Measurements from ENCODE around the gene COL5A1.

COL5A1 gene

DNA sequence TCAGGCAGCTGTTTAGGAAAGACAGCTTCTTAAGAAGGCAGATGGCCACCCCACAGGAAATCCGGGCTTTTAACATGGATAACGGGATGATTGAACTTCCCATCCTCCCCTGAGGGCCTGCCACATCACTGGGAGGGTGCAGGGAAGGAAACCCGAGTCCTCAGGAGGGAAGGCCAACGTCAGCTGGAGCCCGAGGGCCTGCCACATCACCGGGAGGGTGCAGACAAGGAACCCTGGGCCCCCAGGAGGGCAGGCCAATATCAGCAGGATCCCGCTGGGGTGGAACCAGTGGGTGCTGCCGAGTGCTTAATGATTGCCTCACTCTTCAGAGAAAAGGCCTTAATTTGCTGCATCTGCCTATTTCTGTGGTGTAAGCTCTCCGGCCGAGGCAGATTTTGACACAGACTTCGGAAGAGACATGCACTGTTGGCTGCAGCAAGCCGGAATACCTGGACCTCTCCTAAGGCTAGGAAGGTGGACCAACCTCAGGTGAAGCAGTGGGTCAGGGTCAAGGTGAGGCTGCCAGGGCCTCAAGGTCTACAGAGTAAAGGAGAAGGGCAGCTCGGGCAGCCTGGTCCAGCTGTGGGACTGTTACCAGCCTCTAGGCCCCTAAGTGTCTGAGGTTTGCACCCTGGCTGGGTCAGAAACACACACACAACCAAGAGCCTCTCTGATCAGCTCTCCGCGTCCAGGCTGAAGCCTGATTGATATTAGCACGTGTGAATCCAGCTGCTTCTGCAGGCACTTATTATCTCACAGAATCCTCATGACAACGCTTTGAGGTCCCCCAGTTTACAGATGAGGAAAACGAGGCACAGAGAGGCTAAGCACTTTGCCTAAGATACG is 14.8 kb upstream of the COL5A1 start:
- no peak for DNase-seq

DNA sequence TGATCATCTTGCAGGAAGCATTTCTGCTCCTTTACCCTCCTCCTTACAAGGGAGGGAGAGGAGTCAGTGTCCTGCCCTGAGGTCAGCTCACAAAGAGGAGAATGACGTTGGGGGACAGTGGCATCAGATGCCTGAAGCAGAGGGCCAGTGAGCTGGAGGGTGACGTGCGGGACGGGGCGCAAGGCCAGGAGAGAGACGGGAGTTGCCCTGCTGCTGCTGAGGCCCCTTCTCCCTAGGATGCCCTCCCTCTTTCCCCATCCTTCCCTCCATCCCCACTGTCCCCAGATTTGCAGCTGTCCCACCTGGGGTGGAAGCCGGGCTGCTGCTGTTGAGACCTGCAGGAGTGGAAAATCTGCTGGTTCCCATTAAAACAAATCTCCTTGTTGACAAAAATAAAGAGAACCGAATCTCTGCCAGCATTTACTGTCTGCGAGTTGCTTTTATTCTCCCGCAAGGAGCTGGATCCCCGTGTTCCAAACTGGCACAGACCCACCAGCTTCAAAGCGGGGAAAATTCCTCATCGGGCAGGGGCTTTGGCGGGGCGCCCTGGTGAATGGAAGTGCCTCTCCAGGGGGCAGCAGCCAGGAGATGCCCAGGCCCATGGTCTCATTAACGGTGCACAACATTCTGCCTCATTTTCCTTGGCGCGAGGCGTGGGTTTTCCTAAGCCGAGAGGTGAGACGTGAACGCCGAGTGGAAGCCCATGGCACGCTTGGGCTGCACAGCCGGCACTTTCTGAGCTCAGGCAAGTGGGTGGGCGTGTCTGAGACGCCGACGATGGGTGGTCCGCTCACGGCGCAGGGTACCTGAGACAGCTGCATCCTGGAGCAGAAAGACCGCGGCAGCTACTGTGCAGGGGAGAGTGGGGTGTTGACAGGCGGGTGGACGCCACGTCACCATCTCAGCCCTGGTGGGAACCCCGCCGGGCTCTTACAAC is 13.9 kb upstream of the COL5A1 start:
- DNase-seq, result no peak

DNA sequence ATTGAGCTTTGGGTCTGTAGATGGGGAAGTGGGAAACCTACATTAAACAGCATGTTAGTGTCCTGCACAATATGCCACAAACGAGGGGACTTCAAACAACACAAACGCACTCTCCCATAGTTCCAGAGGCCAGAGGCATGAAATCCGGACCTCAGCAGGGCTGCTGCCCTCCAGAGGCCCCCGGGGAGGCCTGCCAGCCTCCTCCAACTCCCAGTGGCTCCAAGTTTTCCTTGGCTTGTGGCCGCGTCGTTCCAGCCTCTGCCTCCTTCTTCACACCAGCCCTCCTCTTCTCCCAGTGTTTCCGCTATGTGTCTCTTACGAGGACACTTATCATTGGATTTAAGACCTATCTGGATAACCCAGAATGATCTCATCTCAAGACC is 13.3 kb upstream of the COL5A1 start:
- DNase-seq, result no peak

- DNase-seq, result no peak
These were observed 12.5 kb upstream of the COL5A1 start for GRCh38 chr9:134629061-134629585.

DNA sequence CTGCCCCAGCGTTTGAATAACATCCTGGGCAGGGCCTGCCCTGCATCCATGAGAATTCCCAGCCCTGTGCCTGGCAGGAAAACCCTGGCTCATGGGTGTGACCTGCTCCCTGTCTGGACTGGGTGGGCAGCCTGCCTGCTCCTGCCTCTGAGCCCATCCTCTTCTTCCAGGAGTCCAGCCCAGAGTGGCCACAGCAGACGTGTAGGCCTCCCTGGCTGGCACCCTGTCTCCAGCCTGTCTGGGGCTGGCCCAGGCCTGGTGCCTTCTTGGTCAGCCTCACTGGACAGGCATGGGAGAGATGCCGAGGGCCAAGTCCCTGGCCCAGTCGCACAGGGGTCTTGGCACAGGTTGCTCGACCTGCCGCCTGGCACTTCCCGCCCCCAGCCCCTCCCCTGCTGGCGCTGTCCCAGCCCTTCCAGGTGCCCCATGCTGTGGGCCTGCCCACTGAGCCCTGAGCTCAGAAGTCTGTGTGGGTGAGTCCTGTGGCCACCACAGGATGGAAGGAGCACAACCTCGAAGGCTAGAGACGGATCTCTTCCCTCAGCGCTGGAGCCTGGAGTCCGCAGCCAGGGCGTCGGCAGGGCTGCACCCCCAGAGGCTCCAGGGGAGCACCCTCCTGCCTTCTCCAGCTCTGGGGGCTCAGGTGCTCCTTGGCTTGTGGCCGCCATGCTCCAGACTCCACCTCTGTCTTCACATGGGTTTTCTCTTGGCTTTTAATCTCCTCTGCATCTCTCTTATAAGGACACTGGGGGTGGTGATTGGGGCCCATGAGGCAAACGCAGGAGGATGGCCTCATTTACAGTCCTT is 11.8 kb upstream of the COL5A1 start:
- DNase-seq, result no peak

- DNase-seq, result no peak
These were observed 11.2 kb upstream of the COL5A1 start for GRCh38 chr9:134630393-134630790.

- no peak for DNase-seq
These were observed 10.7 kb upstream of the COL5A1 start for GRCh38 chr9:134630861-134631260.

GRCh38 chr9:134631881-134632280 is 9.7 kb upstream of the COL5A1 start:
- no peak for DNase-seq

DNA sequence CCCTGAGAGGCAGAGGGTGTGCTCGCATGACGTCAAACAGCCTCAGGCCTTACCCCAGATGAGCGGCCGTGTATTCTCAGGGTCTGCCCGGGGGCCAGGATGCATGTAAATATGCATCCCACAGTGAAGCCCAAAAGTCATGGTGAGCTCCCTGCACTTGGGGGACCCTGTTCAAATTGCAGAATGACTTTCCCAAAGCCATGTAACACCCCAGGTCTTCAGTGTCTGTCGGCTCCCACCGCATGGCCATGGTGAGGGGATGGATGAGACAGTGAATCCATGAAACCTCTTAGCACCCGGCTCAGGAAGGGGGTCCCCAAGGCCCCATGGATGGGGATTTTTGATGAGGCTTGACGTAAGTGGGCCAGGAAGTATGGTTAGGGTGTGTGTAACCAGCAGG is 9.3 kb upstream of the COL5A1 start:
- no peak for DNase-seq

- DNase-seq, result no peak
These were observed 8.1 kb upstream of the COL5A1 start for GRCh38 chr9:134633362-134634142.

- DNase-seq, result no peak
These were observed 7.4 kb upstream of the COL5A1 start for GRCh38 chr9:134634176-134634575.

DNA sequence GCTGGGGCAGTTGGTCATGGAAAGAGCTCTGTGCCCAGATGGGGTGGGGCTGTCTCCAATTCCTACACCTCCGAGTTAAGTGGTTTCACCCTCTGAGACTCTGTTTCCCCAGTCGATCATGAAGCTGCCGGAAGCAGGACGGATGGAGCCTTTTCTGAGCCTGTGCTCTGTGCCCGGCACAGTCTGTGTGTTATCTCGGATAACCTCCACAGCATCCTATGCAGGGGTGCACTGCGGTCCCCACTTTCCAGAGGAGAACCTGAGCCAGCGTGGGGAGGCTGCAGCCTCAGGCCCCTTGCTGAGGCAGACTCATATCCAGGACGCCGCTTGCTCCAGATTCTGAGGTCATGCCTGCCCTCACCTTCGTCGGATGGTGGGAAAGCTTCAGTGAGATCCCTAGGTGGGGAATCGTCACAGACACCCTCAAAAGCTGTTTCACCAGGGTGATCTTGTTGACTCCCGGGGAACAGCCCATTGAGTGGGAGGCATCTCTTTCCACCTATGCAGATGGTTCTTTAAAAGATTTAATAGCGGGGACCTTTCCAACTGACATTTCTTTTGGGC is 6.9 kb upstream of the COL5A1 start:
- no peak for DNase-seq

- no peak for DNase-seq
These were observed 6.1 kb upstream of the COL5A1 start for GRCh38 chr9:134635351-134636148.

GRCh38 chr9:134636149-134636507 is 5.5 kb upstream of the COL5A1 start:
- DNase-seq, result no peak

GRCh38 chr9:134637241-134637640 is 4.4 kb upstream of the COL5A1 start:
- DNase-seq, result no peak

DNA sequence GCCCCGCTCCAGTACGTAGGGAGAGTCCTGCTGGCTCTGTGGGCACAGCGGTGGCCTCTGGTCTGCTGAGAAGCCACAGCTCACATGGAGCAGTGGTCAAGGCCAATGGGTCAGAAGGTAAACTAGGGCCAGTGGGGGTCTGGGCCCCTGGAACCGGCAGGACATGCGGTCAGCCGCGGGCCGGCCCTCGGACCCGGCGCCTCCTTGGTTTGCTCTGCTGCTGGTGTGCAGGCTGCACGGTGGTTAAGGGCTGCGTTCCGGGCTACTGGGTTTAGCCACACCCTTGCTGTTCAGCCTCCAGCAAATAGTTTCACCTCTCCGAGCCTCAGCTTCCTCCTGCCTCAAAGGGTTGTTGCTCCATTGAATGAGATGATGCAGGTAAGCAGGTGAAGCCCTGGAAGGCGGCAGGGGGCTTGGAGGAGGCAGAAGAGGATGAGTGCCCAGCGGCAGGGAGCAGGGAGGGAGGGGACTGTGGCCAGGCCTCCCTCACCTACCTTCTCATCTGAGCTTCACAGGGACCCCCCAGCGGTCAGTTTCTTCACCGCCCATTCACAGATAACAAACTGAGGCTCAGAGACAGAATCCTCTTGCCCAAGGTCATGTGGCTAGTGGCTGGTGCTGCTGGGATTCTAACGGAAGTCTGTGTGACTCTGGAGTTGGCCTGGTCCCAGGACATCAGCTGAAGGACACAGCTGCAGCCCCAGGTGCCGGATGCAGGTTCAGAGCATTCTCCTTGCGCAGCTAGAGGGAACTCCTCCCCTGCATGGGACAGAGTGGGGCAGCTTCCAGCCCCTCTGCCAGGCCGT is 3.7 kb upstream of the COL5A1 start:
- no peak for DNase-seq

GRCh38 chr9:134638502-134639090 is 3.0 kb upstream of the COL5A1 start:
- DNase-seq, result no peak

DNA sequence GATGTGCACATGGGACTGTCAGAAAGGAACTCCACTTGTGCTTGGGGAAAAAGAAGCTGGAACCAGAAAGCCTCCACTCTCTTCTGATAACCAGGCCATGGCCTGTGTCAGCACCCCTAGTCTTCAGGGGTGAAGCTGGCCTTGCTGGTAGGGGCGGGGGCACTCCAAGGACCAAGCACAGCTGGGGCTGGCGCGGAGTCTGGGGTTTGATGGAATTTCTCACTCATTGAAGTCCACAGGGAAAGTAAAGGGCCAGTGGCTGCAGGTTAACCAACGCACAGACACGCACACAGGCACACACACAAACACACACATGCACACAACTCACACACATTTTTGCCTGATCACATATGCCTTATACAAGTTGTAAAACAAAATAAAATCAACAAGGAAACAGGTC is 1.6 kb upstream of the COL5A1 start:
- DNase-seq, result no peak

DNA sequence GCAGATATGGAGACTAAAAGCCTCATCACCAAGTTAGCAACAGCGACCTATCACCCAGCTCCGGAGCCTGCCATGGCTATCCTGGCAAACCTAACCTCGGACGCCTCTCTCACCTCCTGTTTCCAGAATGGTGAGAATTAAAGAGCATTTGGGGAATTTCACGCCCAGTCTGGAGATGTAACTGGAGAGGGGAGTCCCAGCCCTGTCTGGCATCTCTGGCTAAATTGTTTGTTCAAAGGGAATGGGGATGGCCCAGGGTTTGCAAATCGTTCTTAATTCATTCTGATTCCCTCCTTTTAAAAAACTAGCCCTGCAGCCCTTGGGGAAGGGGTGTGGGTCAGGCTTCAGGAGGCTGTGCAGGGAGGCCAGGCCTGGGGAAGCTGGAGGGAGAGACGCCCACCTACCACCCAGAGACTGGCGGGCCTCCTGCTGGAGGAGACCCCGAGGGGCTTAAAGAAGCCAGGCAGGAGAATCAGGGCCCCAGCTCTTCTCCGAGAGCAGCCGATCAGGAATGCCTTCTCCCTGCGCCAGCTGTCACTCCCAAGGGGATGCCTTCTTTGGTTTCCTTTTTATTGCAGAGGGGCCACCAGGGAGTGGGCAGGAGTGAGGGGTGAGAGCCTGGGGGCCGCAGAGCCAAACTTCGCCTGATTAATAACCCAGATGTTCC is 964 bp upstream of the COL5A1 start:
- DNase-seq, result no peak
